SH-SY5Y (cell line): ENCODE measurements around the gene ISG15.

Source experiments
- GATA2 ChIP-seq: IDR thresholded peaks from 2 replicates; pipeline ENCODE4 v1.6.1; 2011; ENCODE audit warnings: mild to moderate bottlenecking, low read depth, low read length
- GATA3 ChIP-seq: IDR thresholded peaks from 2 replicates; pipeline ENCODE4 v1.6.1; 2011; ENCODE audit warnings: low read depth, mild to moderate bottlenecking, low read length, moderate library complexity

Gene ISG15

GRCh38 chr1:1014799-1015681 is 1.7 kb downstream of the ISG15 start:
- TF ChIP-seq GATA2: no peak

- TF ChIP-seq GATA2 (no peak), GATA3 (no peak)
Observed at GRCh38 chr1:1019122-1019999, 6.1 kb downstream of the ISG15 start.

GRCh38 chr1:1020000-1020404 is 6.7 kb downstream of the ISG15 start, which contains the start of gene AGRN:
TSS of gene AGRN (plus strand) at chr1:1020120. CDS start at chr1:1020173, 53 bp downstream.
- TF ChIP-seq GATA3 (no peak), GATA2 (no peak)

- no peak for TF ChIP-seq GATA3
Observed at GRCh38 chr1:1020415-1021009, 7.2 kb downstream of the ISG15 start.

- TF ChIP-seq GATA2 (no peak), GATA3 (no peak)
Observed at GRCh38 chr1:1021010-1021919, 8.0 kb downstream of the ISG15 start.

- no peak for TF ChIP-seq GATA2
- TF ChIP-seq GATA3: no peak
Observed at GRCh38 chr1:1021920-1022259, 8.6 kb downstream of the ISG15 start.

GRCh38 chr1:1022302-1023009 is 9.2 kb downstream of the ISG15 start:
- TF ChIP-seq GATA3: no peak
- no peak for TF ChIP-seq GATA2

GRCh38 chr1:1023700-1024099 is 10.4 kb downstream of the ISG15 start:
- TF ChIP-seq GATA3 (no peak), GATA2 (no peak)

- TF ChIP-seq GATA3 (no peak), GATA2 (no peak)
Observed at GRCh38 chr1:1024149-1024770, 11.0 kb downstream of the ISG15 start.

- no peak for TF ChIP-seq GATA3
Observed at GRCh38 chr1:1024771-1025699, 11.7 kb downstream of the ISG15 start.

GRCh38 chr1:1025730-1026129 is 12.4 kb downstream of the ISG15 start:
- TF ChIP-seq GATA3 (no peak), GATA2 (no peak)
